ENCODE data around the gene DHFR.

- no peak for TF ChIP-seq POLR2A (IDR thresholded peaks at IDR 0.05)
- TF ChIP-seq CTCF (IDR thresholded peaks at IDR 0.05), result no peak
Observed at GRCh38 chr5:80588858-80589540, 65.8 kb downstream of the DHFR start.
